Stimulated activated CD8-positive, alpha-beta memory T cell treated with anti-CD3 and anti-CD28 coated beads, Interleukin-2, amount 100 ng/mL, for 1 hour (primary cell): ENCODE results near the gene SLC22A2.
"Not testable (repeated sequence)": the region's sequence is repeated elsewhere in the genome, so short reads cannot be mapped to it uniquely, and the experiment has no call there.

Source experiments
- DNase-seq, 2 donors: peaks; one replicate each; pipeline ENCODE4 v3.0.0-alpha.2; 2020; ENCODE audit warnings: low read depth in 2 of 2

Gene SLC22A2

GRCh38 chr6:160258346-160259142, at the start of gene SLC22A2:
Gene SLC22A2, minus strand, starts transcription at chr6:160258821. Its CDS starts 64 bp downstream, at chr6:160258757.
- DNase-seq, result no peak

GRCh38 chr6:160305926-160306713, 47.5 kb upstream of the SLC22A2 start:
- DNase-seq, result no peak

DNA sequence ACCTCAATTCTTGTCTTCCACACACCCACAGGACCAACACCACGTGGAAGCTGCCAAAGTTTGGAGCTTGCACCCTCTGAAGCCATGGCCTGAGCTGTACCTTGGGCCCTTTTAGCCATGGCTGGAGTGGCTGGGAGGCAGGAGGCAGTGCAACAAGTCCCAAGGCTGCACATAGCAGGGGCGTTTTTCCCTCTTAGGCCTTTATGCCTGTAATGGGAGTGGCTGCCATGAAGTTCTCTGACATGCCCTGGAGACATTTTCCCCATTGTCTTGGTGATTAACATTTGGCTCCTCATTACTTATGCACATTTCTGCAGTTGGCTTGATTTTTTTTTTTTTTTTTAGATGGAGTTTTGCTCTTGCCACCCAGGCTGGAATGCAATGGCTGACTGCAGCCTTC, 45.2 kb upstream of the SLC22A2 start:
- DNase-seq, result no peak

GRCh38 chr6:160302431-160303082, 43.9 kb upstream of the SLC22A2 start:
- DNase-seq, result not testable (repeated sequence)

- no peak for DNase-seq
Measured at GRCh38 chr6:160301339-160301738, 42.7 kb upstream of the SLC22A2 start.

GRCh38 chr6:160300076-160300695, 41.6 kb upstream of the SLC22A2 start:
- no peak for DNase-seq

DNA sequence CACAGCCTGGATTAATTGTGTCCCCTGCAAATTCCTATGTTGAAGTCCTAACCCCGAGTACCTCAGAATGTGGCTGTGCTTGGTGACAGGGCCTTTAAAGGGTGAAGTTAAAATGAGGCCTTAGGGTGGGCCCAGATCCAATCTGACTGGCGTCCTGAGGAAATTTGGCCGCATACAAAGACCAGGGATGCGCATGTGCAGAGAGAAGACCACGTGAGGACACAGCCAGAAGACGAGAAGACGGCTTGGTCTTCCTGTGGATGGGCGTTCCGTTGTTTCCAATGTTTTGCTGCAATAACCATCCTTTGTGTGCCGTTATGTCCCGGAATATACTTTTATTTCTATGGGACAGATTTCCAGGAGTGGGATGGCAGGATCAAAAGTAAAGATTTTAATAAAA, 40.9 kb upstream of the SLC22A2 start:
- no peak for DNase-seq

GRCh38 chr6:160298121-160298520, 39.5 kb upstream of the SLC22A2 start:
- no peak for DNase-seq

DNA sequence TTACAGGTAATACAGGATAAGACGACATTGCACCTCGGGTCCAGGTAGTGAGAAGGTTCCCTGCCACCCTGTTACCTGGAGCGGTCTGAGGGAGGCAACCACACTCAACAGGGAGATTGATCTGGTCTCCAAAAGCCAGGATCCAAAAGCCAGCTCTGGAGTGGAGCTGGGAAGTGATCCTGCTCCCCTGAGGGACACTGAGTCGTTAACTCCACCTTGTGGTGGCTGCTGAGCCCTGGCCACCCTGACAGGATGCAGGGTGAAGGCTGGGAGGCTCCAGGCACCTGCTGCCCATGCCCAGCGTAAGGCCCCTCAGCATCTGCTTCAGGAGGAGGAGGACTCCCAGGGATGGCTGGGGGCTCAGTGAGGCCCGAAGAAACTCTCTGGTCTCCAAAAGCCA, 38.7 kb upstream of the SLC22A2 start:
- DNase-seq, result no peak

- DNase-seq, result no peak
Measured at GRCh38 chr6:160293844-160294243, 35.2 kb upstream of the SLC22A2 start.

- DNase-seq, result no peak
Measured at GRCh38 chr6:160285541-160286105, 27.0 kb upstream of the SLC22A2 start.

GRCh38 chr6:160284575-160284974, 26.0 kb upstream of the SLC22A2 start:
- DNase-seq, result no peak

GRCh38 chr6:160282444-160282843, 23.8 kb upstream of the SLC22A2 start:
- DNase-seq, result no peak

DNA sequence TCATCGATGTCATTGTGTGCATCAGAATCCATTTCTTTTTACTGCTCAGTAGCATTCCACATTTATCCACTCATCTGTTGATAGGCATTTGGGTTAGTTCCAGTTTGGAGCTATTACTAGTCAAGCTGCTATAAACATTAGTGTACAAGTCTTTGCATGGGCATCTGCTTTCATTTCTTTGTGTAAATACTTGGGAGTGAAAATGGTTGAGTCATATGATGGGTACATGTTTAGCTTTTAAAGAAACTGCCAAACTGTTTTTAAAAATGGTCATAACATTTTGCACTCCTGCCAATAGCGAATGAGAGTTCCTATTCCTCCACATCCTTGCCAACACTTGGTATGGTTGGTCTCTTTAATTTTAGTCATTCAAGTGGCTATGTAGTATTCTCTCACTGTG, 21.2 kb upstream of the SLC22A2 start:
- no peak for DNase-seq

DNA sequence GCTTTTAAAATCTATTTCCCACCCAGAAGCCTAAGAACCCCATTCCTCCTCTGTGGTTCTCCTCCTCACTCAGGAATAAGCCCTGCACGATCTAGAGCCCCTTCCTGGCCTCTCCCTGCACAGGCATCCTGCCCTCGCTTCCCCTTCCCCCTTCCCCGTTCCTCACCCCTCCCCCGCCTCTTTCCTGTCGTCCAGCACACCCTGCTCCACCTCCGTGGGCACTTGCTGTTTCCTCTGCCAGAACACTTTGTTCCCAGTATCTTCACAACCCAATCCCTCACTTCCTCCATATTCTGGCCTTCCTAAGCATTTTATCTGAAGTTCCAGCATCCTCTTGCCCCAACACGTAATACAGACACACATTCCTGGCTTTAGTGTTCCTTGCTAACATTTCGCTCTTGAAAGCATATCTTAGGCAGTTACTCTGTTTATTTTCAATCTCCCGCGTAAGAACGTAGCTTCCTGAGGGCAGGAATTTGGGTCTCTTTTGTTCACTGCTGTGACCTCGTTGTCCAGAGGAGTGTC, 20.2 kb upstream of the SLC22A2 start:
- DNase-seq, result no peak

- no peak for DNase-seq
Measured at GRCh38 chr6:160278311-160278710, 19.7 kb upstream of the SLC22A2 start.

GRCh38 chr6:160277546-160277945, 18.9 kb upstream of the SLC22A2 start:
- DNase-seq, result no peak

- DNase-seq, result no peak
Measured at GRCh38 chr6:160277144-160277543, 18.5 kb upstream of the SLC22A2 start.

DNA sequence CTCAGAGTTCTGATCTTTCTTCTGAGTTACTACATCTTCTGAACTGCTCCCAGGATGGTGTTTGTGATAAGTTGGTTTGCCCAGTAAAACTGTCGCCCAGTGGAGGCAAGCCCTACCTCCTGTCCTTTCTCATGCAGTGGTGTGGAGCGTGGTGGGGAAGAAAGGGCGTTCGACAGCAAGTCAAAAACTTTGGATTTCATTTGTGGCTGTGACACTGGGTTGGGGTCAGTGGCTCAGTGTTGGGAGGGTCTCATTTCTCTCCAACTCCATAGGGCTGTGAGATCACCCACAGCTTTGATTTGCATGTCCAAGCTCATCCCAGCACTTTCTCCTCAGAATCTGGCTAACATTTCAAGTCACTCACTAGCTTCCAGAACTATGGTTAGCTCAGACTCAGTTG, 17.5 kb upstream of the SLC22A2 start:
- no peak for DNase-seq

DNA sequence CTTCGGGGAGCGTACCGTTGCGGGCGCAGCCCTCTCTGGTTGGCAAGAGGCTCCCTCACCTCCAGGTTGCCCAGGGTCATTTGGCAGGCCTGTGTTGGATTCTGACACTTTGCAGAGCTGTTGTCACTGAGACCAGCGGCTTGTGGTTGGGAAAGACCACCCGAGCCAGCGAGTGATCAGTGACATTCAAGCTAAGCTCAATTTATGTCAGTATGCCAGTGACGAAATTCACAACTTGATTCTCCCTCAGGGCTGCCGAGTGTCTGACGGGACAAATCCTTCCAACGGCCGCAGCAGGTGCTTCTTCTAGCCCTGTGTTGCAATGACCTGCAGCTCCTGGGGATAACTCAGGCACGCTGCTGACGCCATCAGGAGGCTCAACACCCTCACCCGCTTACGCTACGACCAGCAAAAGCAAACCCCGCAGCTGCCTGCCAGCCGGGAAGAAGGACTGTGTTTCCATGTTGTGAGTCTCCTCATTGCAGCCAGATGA, 16.9 kb upstream of the SLC22A2 start:
- DNase-seq, result no peak

GRCh38 chr6:160274871-160275510, 16.4 kb upstream of the SLC22A2 start:
- DNase-seq, result no peak
